Stimulated activated naive CD4-positive, alpha-beta T cell (primary cell): ENCODE results near the gene DCUN1D3.
A peak's percentile ranks its signal among the peaks of the same experiment; 100 is the strongest.
"Not testable (repeated sequence)": the region's sequence is repeated elsewhere in the genome, so short reads cannot be mapped to it uniquely, and the experiment has no call there.

ENCODE experiments used
- DNase-seq, 6 experiments: peaks; one replicate each; lab custom pipeline; 2025; lab: John Stamatoyannopoulos, UW

Gene DCUN1D3

DNA sequence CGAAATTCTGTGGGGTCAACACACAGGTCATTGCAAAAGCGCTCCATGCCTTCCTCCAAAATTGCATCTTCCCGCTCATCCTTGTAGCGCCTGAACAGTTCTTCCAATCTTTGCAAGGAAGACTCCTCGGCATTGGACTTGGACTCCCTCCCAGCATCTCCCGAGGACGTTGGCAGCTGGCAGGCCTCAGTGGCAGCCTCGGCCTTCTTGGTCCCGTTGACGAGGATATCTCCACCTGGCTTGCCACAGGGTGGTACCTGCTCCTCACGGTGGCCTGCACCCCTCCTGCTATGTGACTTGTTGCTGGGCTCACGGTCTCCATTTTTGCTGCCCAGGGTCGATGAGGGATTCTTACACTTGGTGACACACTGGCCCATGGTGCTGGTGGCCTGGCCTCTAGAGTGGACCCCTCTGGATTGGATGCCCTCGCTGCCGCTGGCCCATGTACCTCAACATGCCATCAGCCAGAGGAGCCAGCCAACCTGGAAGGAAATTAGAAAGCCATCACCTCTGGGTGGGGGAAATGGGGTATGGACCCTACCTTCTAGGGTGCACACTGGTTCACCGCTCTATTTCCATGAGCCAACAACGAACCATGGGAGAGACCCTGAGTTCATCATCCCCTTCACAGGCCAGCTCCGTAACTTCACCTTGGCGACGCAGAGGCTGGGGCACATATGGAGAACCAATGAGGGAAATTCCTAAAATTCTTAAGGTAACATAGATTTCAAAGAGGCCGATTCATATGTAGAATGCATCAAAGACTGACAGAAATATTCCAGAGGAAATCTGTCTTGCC is 37.8 kb downstream of the DCUN1D3 start:
- DNase-seq, result no peak

DNA sequence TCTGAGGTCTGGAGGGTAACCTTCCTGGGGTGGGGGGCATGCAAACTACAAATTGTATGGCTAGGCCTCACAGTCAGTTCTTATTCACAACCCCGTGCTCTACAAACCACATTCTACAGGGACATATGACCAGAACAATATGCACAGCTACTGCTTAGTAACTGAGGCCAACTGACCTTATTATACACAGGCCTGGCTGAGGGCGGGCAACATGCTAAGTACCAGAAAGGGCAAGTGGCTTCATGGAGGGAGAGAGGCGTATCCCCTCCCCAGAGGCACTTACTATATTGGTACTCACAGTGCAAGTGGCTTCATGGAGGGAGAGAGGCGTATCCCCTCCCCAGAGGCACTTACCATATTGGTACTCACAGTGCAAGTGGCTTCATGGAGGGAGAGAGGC is 39.2 kb downstream of the DCUN1D3 start:
- not testable (repeated sequence) for DNase-seq

DNA sequence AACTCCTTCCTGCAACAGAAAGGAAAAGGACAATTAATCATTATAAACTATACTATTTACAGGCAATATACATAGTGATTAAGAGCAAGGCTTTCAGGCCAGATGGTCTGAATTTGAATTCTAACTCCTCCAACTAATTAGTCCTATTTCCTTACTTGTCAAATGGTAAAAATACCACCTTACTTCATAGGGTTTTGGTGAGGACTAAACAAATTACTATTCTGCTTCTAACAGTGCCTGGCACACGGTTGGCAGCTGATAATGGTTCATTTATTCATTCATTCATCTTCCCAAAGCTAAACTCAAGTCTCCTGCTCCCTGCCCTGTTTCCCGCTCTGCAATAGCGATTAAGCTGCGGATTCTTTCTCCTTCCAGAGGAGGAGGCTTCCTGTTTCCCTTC is 39.8 kb downstream of the DCUN1D3 start:
- DNase-seq, result no peak

DNA sequence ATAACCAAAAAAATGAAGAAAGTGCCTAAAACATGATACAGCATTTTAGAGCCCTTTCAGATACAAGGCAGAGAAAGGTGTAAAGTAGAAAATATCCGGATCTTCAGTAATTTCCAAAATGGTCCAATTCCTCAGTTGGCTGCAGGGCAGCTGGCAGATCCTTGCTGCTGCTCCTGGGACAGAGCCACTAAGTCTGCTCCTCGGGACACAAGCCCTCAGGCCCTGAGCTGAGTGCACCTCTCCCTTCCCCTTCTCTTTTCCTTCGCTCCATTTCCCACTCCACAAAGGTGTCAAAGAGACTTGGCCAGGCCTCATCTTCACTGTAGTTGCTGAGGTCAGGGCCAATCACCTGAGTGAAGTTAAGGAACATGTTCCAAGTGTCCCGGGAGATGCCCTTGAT is 40.5 kb downstream of the DCUN1D3 start:
- DNase-seq, result no peak

DNA sequence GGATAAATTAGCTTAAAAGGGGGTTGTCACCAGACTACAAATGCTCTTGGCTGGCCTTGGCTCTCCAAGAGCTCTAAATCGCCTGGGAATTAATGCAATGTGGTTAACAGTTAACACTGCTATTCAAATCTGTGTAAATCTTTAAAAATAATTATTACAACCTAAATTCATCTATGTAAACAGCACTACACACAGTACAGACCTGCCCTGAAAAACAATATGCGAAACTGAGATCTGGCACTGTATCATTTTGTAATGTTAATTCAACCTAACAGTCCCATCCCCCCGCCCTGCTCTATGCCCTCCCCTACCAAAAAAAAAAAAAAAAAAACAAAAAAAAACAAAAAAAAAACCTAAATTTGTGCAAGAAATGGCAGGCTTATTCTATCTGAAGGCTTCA is 40.9 kb downstream of the DCUN1D3 start:
- DNase-seq, result no peak

DNA sequence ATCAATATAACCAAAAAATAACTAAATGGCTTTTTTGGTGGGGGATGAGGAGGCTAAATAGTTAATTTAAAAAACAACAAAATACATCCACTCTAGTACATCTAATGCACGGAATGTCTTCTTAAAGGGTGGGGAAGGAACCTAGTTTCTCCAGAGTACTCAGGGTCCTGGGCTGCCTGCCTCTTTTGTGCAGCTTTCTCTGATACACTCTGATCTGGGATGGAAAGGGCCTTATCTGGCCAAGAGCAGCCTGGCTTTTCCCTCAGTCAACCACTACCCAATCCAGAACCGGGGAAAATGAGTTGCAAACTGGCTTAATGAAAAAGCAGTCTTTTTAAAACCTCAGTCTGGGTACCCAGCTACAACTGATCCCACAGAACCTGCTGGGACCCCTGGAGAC is 42.9 kb downstream of the DCUN1D3 start:
- no peak for DNase-seq

DNA sequence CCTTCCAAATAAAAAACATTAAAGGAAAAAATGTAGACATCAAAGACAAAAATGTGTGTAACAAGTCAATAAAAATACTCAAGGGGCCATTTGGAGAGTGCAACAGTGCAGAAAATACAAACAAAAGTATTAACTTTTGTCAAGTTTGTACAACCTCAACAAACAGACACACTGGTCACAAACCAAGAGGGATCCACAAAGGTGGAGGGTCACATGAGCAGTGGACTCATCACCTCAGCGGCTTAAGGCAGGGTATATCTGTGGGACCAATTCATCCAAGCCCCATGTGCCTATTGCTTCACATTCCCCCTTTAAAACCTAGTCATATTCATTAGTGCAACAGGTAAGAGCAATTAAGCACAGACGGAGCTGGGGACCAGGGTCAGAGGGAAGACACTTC is 45.2 kb downstream of the DCUN1D3 start:
- no peak for DNase-seq

DNA sequence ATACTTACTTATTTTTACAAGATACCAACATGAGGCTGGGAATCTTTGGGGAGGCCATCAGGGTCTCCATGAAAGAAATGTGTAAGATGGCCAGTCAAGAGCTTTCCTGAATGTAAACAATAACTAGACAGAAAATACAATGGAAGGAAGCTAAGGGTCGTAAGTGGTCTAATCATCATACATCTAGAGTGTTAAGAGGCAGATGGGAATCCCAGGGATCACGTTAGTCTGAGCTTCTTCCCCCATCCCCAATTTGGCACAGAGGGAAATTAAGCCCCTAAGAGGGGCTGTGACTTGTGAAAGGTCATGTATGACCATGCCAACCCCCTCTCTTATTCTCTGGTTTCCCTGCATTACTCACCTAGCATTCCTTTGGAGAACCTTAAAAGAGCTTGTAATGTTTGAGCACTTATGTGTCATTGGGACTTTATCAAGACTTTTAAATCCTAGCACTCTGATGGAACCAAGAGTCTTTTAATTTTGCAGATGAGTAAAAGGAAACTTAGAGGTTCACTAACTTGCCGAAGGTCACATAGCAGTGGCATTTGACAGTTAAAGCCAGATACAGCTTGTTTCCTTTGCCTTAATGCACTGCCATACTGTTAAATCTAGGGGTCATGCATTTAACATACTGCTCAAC is 46.1 kb downstream of the DCUN1D3 start:
- DNase-seq, result no peak

DNA sequence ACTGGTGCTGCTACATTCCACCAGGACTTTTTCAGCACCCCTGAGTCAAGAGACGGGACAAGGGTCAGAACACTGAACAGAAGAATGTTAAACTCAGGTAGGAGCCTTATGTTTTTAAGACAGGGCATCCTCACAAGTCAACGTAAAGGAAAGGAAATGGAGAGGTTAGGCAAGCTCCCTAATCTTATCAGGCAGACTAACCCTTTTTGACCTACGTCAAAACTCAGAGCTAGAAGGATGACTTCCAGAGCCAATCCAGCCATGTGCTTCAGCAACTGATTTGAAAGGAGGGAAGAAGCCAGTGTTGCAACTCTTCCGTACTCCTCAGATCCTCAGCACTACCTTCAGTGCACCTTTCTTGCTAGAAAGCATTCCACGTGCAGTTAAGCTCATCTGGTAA is 47.0 kb downstream of the DCUN1D3 start:
- DNase-seq, result no peak

DNA sequence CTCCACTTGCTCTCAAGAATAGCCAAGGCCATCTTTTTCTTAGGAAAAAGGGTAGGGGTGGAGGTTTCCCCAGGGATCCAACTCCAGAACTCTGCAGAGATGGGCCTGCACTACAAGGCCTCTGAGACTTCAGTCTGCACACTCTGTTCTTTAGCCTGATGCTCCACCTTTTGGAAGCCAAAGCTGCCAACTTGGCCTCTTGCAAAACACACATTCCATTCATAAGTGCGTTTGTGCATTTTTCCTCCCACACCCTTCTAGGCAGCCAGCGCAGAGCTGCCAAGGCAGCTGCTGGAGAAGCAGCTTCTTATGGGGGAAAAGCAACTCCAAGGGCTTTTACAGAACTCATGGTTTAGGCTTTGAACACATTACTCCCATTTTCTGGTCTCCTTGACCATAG is 48.6 kb downstream of the DCUN1D3 start:
- no peak for DNase-seq

DNA sequence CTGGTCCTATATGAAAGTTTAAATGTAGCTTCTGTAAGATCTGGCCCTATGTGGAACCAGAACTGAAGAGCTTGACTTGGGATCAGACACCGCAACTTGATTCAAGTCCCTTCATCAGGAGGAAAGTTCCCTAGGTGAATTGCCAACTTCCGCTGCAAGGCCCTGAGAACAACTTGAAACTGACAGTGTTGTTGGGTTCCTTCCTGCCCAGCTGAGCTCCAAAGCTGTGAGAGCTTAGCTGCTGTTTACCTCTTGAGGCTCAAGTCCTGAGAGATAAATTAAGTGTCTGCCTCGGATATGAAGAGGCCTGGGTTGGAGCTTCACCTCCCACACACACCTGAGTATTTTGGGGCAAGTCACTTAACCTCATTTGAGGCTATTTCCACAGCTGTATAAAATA is 49.2 kb downstream of the DCUN1D3 start:
- no peak for DNase-seq

DNA sequence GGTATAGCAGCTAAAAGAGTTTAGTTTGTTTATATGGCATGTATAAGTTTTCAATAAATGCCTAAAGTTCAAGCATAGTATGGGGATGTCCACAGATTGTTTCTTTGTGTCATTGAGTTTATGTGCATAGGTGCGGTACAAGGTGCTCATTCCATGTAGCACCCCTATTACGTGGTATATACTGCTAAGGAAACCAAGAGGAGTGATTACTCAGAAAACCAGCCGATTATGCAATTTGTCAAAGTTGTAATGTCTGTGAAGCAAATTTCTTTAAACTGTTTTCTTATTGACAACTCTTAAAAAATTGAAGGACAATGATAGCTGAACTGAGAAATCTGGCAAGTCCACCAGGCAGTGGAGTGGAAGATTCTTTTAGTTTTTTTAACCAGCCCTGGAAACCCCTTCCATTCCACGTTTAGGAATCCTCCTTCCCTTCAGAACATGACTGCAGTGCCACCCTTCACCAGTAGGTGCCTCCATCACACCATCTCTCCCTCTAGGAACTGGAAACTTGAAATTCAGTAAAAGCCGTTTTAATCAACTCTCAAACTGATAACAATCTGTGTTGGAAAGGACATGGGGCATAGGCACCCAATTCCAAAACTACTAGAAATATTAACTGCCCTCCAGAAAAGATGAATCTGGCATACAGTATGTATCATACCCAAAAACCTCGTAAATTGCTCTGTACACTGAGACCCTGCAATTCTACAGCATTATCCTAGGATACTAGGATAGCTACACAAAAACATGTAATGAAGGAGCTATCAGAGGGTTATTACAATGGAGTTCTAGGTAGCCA is 50.4 kb downstream of the DCUN1D3 start:
- peak; percentile 19 to 72 (median 50) for DNase-seq

DNA sequence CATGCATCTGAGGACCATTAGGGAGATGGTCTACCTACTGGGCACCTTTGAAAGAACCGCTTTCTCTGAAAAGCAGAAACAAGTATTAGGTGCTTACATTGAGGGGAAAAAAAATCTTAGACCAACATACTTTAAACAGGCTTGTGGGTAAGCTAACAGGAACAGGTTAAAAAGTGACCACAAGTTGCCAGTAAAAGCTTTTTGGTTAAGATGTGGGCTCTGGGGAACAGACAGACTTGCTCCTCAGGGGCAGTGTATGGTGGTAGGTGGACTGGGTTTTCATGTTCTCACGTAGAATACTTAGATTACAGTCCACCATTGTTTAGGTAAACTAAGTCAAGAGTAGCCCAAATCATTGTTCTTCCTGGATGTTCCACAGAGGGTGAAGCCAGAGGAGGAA is 52.6 kb downstream of the DCUN1D3 start:
- DNase-seq, result no peak

DNA sequence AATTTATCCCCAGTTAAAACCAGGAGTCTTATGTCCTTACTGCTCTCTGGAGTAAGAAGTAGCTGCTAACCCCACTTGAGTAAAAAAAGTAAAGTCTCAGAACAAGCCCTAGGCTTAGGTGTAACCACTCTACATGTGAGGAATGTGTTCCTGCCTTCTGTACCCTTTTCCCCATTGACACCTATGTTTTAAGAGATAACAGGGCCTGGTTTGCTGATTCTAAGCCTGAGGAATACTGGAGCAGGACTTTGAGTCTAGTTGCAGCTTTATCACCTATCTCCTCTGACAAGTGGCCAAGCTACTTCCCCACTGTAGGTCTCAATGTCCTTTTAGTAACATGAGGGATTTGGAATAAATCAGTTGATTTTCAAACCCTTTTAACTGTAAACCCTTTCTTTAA is 53.6 kb downstream of the DCUN1D3 start:
- no peak for DNase-seq

DNA sequence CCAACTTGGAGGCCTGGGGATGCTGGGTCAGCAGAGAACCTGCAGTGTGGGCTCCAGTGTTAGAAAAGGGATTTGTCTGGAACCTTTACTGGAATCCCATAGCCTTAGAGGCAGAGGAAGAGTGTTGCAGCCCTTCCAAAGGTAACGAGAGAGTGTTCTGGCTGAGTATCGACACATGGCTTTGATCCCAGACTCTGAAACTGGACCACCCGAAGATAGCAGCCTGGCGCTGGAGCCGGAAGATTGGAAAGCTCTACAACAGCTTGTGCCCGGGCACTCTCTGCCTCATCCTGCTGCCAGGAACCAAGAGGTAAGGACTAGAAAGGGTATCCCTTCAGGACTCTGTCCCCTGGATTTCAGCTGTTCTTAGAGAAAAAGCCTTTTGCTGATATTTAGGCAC is 54.1 kb downstream of the DCUN1D3 start:
- no peak for DNase-seq

DNA sequence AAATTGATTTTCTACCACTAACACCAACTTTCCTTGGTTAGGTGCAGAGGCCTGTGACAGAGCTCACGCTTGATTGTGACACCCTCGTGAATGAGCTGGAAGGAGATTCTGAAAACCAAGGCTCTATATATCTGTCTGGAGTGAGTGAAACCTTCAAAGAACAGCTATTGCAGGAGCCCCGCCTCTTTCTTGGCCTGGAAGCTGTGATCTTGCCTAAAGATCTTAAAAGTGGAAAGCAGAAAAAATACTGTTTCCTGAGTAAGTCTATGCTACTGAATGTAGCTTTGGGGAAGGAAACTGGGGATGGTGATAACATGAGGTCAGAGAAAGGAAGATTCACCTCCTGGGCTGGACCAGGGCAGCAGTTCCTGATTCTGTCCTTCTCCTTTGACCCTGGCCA is 55.6 kb downstream of the DCUN1D3 start:
- DNase-seq, result peak in 5 of 6 experiments; percentile 5 to 40 (median 16)

DNA sequence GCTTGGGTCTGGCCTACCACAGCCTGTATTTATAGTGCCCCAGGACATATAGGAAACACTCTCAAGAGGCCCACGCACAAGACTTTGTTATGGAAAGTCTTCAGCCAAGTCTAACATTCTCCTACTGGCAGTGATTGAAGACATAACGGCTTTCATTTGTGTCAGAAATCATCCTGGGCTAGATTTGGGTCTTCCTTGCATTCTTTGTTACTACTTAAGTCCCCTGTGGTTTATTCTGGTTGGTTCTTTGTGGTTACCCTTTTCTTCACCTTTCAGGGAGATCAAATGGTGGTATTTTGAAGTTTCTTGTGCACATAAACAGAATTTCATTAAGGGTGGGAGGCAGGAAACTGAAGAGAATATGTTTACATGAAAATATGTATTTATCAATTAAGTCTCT is 56.1 kb downstream of the DCUN1D3 start:
- peak in 3 of 6 experiments; percentile 18 to 40 (median 40) for DNase-seq

DNA sequence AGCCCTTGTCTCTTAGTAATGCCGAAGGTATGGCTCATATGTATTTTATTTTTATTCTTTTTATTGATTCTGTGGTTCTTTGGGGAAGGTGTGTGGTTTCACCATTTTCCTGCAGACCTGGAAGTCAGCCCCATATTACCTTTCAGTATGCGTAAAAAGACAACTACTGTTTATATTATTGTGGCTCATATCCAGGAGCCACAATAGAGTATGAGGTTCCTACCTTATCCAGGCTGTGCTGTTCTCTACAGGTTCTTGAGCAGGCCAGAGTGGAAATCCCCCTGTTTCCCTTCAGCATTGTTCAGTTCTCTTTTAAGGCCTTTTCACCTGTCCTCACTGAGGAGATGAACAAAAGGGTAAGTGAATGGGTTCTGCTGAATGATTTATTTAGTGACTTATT is 60.7 kb downstream of the DCUN1D3 start:
- no peak for DNase-seq

DNA sequence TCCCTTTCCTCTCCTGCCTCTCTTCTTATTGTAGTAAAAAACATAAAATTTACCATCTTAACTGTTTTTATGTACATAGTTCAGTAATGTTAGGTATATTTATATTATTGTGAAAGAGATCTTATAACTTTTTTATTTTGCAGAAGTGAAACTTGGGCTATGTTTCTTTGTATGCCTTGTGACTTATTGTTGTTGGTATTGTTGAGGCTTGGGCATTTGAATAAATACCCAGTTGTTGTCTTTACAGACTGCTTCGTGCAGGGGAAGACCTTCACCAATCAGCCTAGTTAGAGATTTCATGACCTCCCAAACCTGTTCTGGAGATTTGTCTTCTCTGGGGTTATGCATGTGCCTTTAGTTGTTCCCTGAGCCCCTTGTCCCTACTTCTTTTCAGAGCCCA is 61.9 kb downstream of the DCUN1D3 start:
- no peak for DNase-seq

DNA sequence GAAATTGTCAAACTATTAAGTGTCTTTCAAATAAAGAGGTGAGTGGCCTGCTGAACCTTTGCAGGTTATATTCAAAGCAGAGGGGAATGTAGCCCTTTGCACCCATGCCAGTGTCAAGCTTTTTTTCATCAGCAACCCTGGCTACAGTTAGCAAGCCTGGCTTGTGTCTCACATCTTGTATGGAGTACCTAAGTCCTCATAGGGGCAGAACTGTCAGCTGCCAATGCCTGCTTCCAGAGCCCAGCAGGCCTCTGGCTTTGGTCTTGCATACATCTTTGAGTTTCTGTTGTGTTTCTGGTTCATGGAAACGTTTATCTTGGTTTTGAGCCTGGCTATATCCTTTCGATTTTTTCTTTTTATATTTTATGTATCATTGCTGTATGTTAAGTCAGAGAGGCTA is 67.1 kb downstream of the DCUN1D3 start:
- DNase-seq, result no peak

DNA sequence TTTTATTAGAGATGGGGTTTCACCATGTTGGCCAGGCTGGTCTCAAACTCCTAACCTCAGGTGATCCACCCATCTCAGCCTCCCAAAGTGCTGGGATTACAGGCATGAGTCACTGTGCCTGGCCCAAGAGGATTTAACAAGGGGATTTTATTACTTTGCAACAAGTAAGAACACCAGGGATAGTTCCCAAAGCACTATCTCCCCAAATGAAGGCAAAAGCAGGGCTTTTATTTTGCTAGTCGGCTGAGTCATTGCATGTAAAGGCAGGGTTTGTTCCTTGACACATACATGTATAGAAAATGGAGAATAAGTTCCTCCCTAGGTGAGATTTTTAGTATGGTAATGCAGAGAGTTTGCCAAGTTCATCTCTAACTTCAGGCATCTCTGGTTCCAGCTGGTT is 69.8 kb downstream of the DCUN1D3 start:
- DNase-seq, result no peak

DNA sequence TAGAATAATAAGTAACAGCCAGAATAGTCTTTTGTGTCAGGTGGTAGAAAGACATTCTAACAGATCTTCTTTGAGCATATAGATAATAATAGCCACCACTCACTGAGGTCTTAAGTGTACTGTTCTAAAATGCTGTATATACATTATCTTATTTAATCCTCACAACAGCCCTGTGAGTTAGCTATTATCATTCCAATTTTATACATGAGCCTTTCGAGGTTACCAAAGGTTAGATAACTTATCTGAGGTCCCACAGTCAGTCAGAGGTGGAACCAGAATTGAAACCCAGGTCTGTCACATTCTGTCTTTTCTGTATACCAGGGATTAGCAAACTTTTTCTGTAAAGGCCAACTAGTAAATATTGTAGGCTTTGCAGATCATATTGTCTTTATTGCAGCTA is 70.6 kb downstream of the DCUN1D3 start:
- no peak for DNase-seq

DNA sequence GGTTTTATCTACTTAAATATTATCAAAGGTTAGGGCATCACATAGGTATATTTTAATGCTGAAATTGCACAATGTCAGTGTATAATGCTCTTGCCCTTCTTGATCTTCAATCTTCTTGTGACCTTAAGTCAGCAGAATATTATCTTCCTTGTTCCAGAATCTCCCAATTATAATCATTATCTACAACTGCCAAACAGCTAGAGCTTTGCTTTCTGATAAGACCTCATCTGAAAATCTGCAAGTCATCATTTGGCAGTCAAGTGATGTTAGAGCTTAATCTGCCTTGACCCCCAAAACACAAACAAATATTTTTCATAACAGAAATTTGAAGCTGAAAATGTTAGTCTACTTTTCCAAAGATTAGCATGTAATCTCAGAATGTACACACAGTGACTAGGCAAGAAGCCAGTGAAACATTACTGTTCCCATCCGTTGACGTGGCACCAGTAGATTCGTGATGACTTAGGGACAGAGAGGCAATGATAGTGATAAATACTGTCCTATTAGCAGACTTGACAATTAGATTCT is 74.1 kb downstream of the DCUN1D3 start:
- no peak for DNase-seq
